H9 (cell line): Measurements from ENCODE around the gene CERS1. TPM values are rescaled to one million over a fixed set of nuclear protein-coding genes. Genes with fewer than 3 reads are reported as not detected.

Experiments
- DNase-seq: peaks from one replicate; pipeline ENCODE4 v3.0.0-alpha.2; 2017
- H2AFZ ChIP-seq: one replicate; pipeline ENCODE4 v1.6.1; 2013; ENCODE audit warnings: mild to moderate bottlenecking, low read length, control low read depth, moderate library complexity
- H2AK5ac ChIP-seq: 2 replicates; pipeline ENCODE4 v1.6.1; 2013; ENCODE audit warnings: low read length, control low read depth, mixed read lengths; ENCODE audit not compliant: insufficient read length
- H2BK120ac ChIP-seq: one replicate; pipeline ENCODE4 v1.6.1; 2013; ENCODE audit warnings: low read depth, mild to moderate bottlenecking, low read length, control low read depth, inconsistent platforms; ENCODE audit not compliant: poor library complexity, severe bottlenecking
- H2BK12ac ChIP-seq: 2 replicates; pipeline ENCODE4 v1.6.1; 2013; ENCODE audit warnings: low read length, control low read depth, mixed read lengths, low read depth; ENCODE audit not compliant: insufficient read length
- H2BK15ac ChIP-seq: 2 replicates; pipeline ENCODE4 v1.6.1; 2013; ENCODE audit warnings: low read depth, low read length, control low read depth
- H2BK20ac ChIP-seq: one replicate; pipeline ENCODE4 v1.6.1; 2013; ENCODE audit warnings: low read depth, mild to moderate bottlenecking, low read length, control low read depth, inconsistent platforms; ENCODE audit not compliant: poor library complexity, severe bottlenecking
- H2BK5ac ChIP-seq: 2 replicates; pipeline ENCODE4 v1.6.1; 2013; ENCODE audit warnings: low read length, control low read depth, mixed read lengths; ENCODE audit not compliant: insufficient read length
- H3K14ac ChIP-seq: 2 replicates; pipeline ENCODE4 v1.6.1; 2013; ENCODE audit warnings: low read length, control low read depth; ENCODE audit not compliant: insufficient read depth
- H3K18ac ChIP-seq: 2 replicates; pipeline ENCODE4 v1.6.1; 2013; ENCODE audit warnings: low read depth, mild to moderate bottlenecking, mixed read lengths, low read length, control low read depth; ENCODE audit not compliant: insufficient read length
- H3K23ac ChIP-seq: 2 replicates; pipeline ENCODE4 v1.6.1; 2013; ENCODE audit warnings: low read length, control low read depth, mixed read lengths, low read depth; ENCODE audit not compliant: insufficient read length
- H3K23me2 ChIP-seq: 2 replicates; pipeline ENCODE4 v1.6.1; 2013; ENCODE audit warnings: low read depth, mild to moderate bottlenecking, mixed read lengths, low read length, control low read depth; ENCODE audit not compliant: insufficient read length, poor library complexity, severe bottlenecking
- H3K27ac ChIP-seq: 2 replicates; pipeline ENCODE4 v1.5.1; 2013; ENCODE audit warnings: low read length, control low read depth, mixed read lengths, low read depth; ENCODE audit not compliant: insufficient read length
- H3K27me3 ChIP-seq: 2 replicates; pipeline ENCODE4 v1.6.1; 2013; ENCODE audit warnings: low read length, control low read depth, inconsistent platforms; ENCODE audit not compliant: insufficient read depth
- H3K4ac ChIP-seq: 2 replicates; pipeline ENCODE4 v1.6.1; 2013; ENCODE audit warnings: low read depth, mild to moderate bottlenecking, control low read depth, inconsistent platforms, low read length, moderate library complexity
- H3K4me1 ChIP-seq: 2 replicates; pipeline ENCODE4 v1.6.1; 2013; ENCODE audit warnings: low read length, control low read depth, inconsistent platforms; ENCODE audit not compliant: insufficient read depth
- H3K4me2 ChIP-seq: 2 replicates; pipeline ENCODE4 v1.6.1; 2013; ENCODE audit warnings: low read length, control low read depth, mixed read lengths; ENCODE audit not compliant: insufficient read length, insufficient read depth
- H3K56ac ChIP-seq: 2 replicates; pipeline ENCODE4 v1.6.1; 2013; ENCODE audit warnings: low read depth, mild to moderate bottlenecking, mixed read lengths, low read length, control low read depth; ENCODE audit not compliant: insufficient read length
- H3K79me1 ChIP-seq: 2 replicates; pipeline ENCODE4 v1.6.1; 2013; ENCODE audit warnings: low read depth, mild to moderate bottlenecking, moderate library complexity, low read length, control low read depth, inconsistent platforms; ENCODE audit not compliant: insufficient read depth, poor library complexity, severe bottlenecking
- H3K79me2 ChIP-seq: 2 replicates; pipeline ENCODE4 v1.6.1; 2013; ENCODE audit warnings: low read length, control low read depth, inconsistent platforms; ENCODE audit not compliant: insufficient read depth
- H3K9ac ChIP-seq: 2 replicates; pipeline ENCODE4 v1.6.1; 2013; ENCODE audit warnings: low read length, control low read depth, mixed read lengths; ENCODE audit not compliant: insufficient read length; ENCODE audit errors: extremely low read depth
- H3K9me3 ChIP-seq: one replicate; pipeline ENCODE4 v1.6.1; 2013; ENCODE audit warnings: low read depth, low read length, inconsistent platforms; ENCODE audit not compliant: control insufficient read depth
- H3T11ph ChIP-seq: one replicate; pipeline ENCODE4 v1.6.1; 2013; ENCODE audit warnings: mild to moderate bottlenecking, low read length, control low read depth, inconsistent platforms
- H4K20me1 ChIP-seq: one replicate; pipeline ENCODE4 v1.6.1; 2013; ENCODE audit not compliant: control insufficient read depth, insufficient read length, insufficient read depth
- H4K5ac ChIP-seq: 2 replicates; pipeline ENCODE4 v1.6.1; 2013; ENCODE audit warnings: low read depth, mild to moderate bottlenecking, mixed read lengths, low read length, control low read depth; ENCODE audit not compliant: insufficient read length
- H4K8ac ChIP-seq: replicated peaks from 2 replicates; pipeline ENCODE4 v1.6.1; 2013; ENCODE audit warnings: low read length, control low read depth, mixed read lengths, low read depth; ENCODE audit not compliant: insufficient read length
- H4K91ac ChIP-seq: 2 replicates; pipeline ENCODE4 v1.6.1; 2013; ENCODE audit warnings: low read depth, mild to moderate bottlenecking, moderate library complexity, mixed read lengths, low read length, control low read depth; ENCODE audit not compliant: insufficient read length
- H3K27ac Mint-ChIP-seq, 3 experiments: 2 replicates in 2 of 3; 3 replicates in 1 of 3; pipeline ENCODE4 v1.8.0; 2020 to 2021; ENCODE audit warnings: mixed read lengths in 3 of 3, mild to moderate bottlenecking in 1 of 3, moderate library complexity in 1 of 3
- H3K27me3 Mint-ChIP-seq: 2 replicates; pipeline ENCODE4 v1.8.0; 2021; ENCODE audit warnings: low read depth, mild to moderate bottlenecking, moderate library complexity, mixed read lengths
- H3K36me3 Mint-ChIP-seq, 3 experiments: 2 replicates in 2 of 3; 3 replicates in 1 of 3; pipeline ENCODE4 v1.8.0; 2020 to 2021; ENCODE audit warnings: low read depth in 3 of 3, mixed read lengths in 3 of 3; ENCODE audit not compliant: insufficient read depth in 1 of 3
- H3K4me1 Mint-ChIP-seq, 2 experiments: 2 replicates each; pipeline ENCODE4 v1.8.0; 2020; ENCODE audit warnings: mixed read lengths in 2 of 2
- H3K4me3 Mint-ChIP-seq, 2 experiments: 2 replicates in 1 of 2; 3 replicates in 1 of 2; pipeline ENCODE4 v1.8.0; 2020 to 2021; ENCODE audit warnings: mild to moderate bottlenecking in 2 of 2, mixed read lengths in 2 of 2, moderate library complexity in 1 of 2
- H3K9me3 Mint-ChIP-seq, 2 experiments: 2 replicates in 1 of 2; 3 replicates in 1 of 2; pipeline ENCODE4 v1.8.0; 2020; ENCODE audit warnings: mild to moderate bottlenecking in 2 of 2, mixed read lengths in 2 of 2, moderate library complexity in 1 of 2
- CTCF ChIP-seq: fragments of 200-600 bp; sonication (generic); conservative IDR thresholded peaks from 3 replicates; pipeline ENCODE4 v1.8.0; 2021; ENCODE audit warnings: antibody characterized with exemption, mild to moderate bottlenecking
- whole genome bisulfite sequencing: extraction: QIAGEN DNeasy Blood & Tissue Kit; methylation state at CpG from one replicate; pipeline ENCODE4 v1.1.7; 2013; ENCODE audit warnings: missing lambda C conversion rate, low lambda C conversion rate, mixed read lengths; ENCODE audit not compliant: insufficient read length; ENCODE audit errors: extremely low coverage; 5-methylcytosine and 5-hydroxymethylcytosine counted together
- total RNA-seq: library from RNA; stranded (reverse); gene quantifications from 2 replicates; pipeline ENCODE4 v1.2.1, GENCODE V29; 2021

CERS1 gene
- total RNA-seq, 1 experiment from 2014 or later = 19.3 TPM

- TF ChIP-seq CTCF = no peak
- H3T11ph ChIP-seq = no peak overlapping the region
- H3K4me3 Mint-ChIP-seq = no peak overlapping the region
- no peak overlapping the region for H2BK5ac ChIP-seq
- no peak overlapping the region for H3K27ac ChIP-seq
- no peak overlapping the region for H2BK15ac ChIP-seq
- H2AFZ ChIP-seq = no peak overlapping the region
- no peak overlapping the region for H2AK5ac ChIP-seq
- H2BK20ac ChIP-seq = no peak overlapping the region
- H2BK12ac ChIP-seq = no peak overlapping the region
- no peak overlapping the region for H2BK120ac ChIP-seq
- no peaks in the 10 kb centered on the region for H3K9me3 Mint-ChIP-seq
- DNase-seq = no peak
- no CpG with 5 or more reads among the region's 13 CpGs for WGBS
- no peaks in the 10 kb centered on the region for H4K20me1 ChIP-seq
- H3K4ac ChIP-seq = no peak overlapping the region
- no peak overlapping the region for H3K18ac ChIP-seq
- no peak overlapping the region for H3K4me2 ChIP-seq
- no peaks in the 10 kb centered on the region for H3K79me2 ChIP-seq
- no peak overlapping the region for H4K8ac ChIP-seq
- H3K27ac Mint-ChIP-seq = no peak overlapping the region
- H3K9me3 ChIP-seq = no peaks in the 10 kb centered on the region
- H3K14ac ChIP-seq = no peak overlapping the region
- no peak overlapping the region for H4K5ac ChIP-seq
- H3K56ac ChIP-seq = no peak overlapping the region
- no peak overlapping the region for H4K91ac ChIP-seq
- H3K79me1 ChIP-seq = no peaks in the 10 kb centered on the region
- no peaks in the 10 kb centered on the region for H3K4me1 Mint-ChIP-seq
- H3K4me1 ChIP-seq = no peaks in the 10 kb centered on the region
- H3K23me2 ChIP-seq = no peaks in the 10 kb centered on the region
- H3K27me3 Mint-ChIP-seq = no peaks in the 10 kb centered on the region
- H3K9ac ChIP-seq = no peak overlapping the region
- no peak overlapping the region for H3K23ac ChIP-seq
- H3K27me3 ChIP-seq = no peaks in the 10 kb centered on the region
- H3K36me3 Mint-ChIP-seq = peaks cover 49 to 94% (median 89%) of the 10 kb centered on the region in 3 experiments
These were observed 38.7 kb downstream of the CERS1 start for GRCh38 chr19:18857223-18857622.
